Measurements from ENCODE around the gene ADAM8.

DNA sequence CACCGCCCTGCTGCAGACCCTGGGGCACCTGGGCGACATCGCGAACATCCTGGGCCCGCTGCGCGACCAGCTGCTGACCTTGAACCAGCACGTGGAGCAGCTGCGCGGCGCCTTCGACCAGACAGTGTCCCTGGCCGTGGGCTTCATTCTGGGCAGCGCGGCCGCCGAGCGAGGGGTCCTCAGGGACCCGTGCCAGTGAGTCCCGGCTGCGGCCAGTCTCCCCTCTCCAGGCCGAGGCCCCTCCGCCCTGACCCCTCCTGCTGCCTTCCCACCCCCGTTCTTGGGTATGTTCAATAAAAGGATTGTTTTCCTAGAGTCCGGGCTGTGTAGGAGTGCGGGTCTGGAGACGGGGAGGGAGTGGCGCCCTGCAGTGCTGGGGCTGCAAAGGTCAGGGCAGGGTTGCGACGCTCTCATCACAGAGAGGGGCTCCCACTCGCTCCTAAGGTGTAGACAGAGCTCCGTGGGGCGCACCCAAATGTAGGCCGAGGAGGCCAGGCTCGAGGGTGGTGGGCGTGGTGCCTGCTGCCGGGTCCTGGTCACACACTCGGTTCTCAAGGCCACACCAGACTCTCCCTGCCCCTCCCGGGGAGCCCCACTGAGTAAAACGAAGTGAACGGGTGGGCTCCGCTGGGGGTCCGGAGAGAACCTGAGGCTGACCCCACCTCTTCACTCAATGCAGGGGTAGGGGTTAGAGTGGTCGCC is 45.3 kb downstream of the ADAM8 start:
- no peak for TF ChIP-seq EP300 (IDR thresholded peaks at IDR 0.05)
- TF ChIP-seq, protein P1, sequence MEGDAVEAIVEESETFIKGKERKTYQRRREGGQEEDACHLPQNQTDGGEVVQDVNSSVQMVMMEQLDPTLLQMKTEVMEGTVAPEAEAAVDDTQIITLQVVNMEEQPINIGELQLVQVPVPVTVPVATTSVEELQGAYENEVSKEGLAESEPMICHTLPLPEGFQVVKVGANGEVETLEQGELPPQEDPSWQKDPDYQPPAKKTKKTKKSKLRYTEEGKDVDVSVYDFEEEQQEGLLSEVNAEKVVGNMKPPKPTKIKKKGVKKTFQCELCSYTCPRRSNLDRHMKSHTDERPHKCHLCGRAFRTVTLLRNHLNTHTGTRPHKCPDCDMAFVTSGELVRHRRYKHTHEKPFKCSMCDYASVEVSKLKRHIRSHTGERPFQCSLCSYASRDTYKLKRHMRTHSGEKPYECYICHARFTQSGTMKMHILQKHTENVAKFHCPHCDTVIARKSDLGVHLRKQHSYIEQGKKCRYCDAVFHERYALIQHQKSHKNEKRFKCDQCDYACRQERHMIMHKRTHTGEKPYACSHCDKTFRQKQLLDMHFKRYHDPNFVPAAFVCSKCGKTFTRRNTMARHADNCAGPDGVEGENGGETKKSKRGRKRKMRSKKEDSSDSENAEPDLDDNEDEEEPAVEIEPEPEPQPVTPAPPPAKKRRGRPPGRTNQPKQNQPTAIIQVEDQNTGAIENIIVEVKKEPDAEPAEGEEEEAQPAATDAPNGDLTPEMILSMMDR (IDR thresholded peaks at IDR 0.05), result no peak
